PFSK-1 (cell line): Measurements from ENCODE around the gene IGF1R.

Experiments used
- POLR2AphosphoS5 ChIP-seq: IDR thresholded peaks from 2 replicates; pipeline ENCODE4 v1.6.1; 2012; ENCODE audit warnings: low read depth, mild to moderate bottlenecking, control low read depth, low read length, moderate library complexity
- SIN3A ChIP-seq: IDR thresholded peaks from 2 replicates; pipeline ENCODE4 v1.6.1; 2012; ENCODE audit warnings: mild to moderate bottlenecking, low read length, moderate library complexity, borderline replicate concordance; ENCODE audit not compliant: insufficient read depth
- TF ChIP-seq, protein P1 (sequence below), 2 experiments: IDR thresholded peaks; 2 replicates each; pipeline versions ENCODE4 v1.6.1 to v1.8.0; 2011 to 2012; ENCODE audit warnings: low read depth in 2 of 2, low read length in 2 of 2, control low read depth in 1 of 2, inconsistent platforms in 1 of 2, mild to moderate bottlenecking in 1 of 2, moderate library complexity in 1 of 2; ENCODE audit not compliant: insufficient read depth in 1 of 2

DNA sequence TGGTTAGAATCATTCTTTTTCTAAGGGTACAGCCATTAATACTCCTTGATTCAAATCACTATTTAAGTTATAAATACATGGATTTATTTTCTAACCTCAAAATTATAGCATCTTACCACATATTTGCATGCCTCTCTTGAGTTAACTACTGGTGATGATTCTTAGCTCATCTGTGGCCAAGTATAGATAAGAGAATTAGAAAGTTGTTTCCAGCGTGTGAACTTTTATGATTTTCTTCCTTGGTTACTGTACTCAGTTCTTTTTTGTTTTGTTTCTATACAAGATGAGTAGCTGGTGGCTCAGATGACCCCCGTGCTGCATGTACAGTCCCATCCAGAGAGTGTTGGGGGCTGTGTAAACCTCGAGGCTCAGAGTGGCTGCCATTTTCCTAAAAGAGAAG is 124.6 kb downstream of the IGF1R start:
- TF ChIP-seq POLR2AphosphoS5 (no peak), SIN3A (no peak)
- TF ChIP-seq, protein P1, sequence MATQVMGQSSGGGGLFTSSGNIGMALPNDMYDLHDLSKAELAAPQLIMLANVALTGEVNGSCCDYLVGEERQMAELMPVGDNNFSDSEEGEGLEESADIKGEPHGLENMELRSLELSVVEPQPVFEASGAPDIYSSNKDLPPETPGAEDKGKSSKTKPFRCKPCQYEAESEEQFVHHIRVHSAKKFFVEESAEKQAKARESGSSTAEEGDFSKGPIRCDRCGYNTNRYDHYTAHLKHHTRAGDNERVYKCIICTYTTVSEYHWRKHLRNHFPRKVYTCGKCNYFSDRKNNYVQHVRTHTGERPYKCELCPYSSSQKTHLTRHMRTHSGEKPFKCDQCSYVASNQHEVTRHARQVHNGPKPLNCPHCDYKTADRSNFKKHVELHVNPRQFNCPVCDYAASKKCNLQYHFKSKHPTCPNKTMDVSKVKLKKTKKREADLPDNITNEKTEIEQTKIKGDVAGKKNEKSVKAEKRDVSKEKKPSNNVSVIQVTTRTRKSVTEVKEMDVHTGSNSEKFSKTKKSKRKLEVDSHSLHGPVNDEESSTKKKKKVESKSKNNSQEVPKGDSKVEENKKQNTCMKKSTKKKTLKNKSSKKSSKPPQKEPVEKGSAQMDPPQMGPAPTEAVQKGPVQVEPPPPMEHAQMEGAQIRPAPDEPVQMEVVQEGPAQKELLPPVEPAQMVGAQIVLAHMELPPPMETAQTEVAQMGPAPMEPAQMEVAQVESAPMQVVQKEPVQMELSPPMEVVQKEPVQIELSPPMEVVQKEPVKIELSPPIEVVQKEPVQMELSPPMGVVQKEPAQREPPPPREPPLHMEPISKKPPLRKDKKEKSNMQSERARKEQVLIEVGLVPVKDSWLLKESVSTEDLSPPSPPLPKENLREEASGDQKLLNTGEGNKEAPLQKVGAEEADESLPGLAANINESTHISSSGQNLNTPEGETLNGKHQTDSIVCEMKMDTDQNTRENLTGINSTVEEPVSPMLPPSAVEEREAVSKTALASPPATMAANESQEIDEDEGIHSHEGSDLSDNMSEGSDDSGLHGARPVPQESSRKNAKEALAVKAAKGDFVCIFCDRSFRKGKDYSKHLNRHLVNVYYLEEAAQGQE (IDR thresholded peaks at IDR 0.05; ENCODE audit: insufficient read depth in 1 of 2, low read depth in 2 of 2, low read length in 2 of 2), result no peak
